IMR-90 (cell line): ENCODE measurements around the gene PBX4. TPM values are rescaled to one million over a fixed set of nuclear protein-coding genes. Genes with fewer than 3 reads are reported as not detected.

ENCODE experiments used
- ATAC-seq: fragments of 200-7000 bp; cut with Tn5 transposase; 2 replicates; pipeline ENCODE4 v1.9.1; 2020; ENCODE audit warnings: low read depth, mild to moderate bottlenecking, moderate library complexity
- BruUV-seq: library from RNA; stranded (reverse); fragments of 400-500 nt; replicated peaks from 2 replicates; lab custom pipeline; 2021; lab: Mats Ljungman, UMichigan
- CTCF ChIA-PET: fragments of 300-600 bp; formaldehyde crosslinking; extraction: SDS; loops from one replicate; lab custom pipeline; 2021; ENCODE audit warnings: antibody characterized with exemption; lab: Yijun Ruan, JAX
- POLR2A ChIA-PET: fragments of 300-600 bp; sonication (Branson Sonifier 250); formaldehyde crosslinking; loops from one replicate; lab custom pipeline; 2022; ENCODE audit warnings: antibody characterized with exemption; ENCODE audit not compliant: unreplicated experiment; lab: Charles Lee
- DNase-seq: peaks from one replicate; pipeline ENCODE4 v3.0.0; 2013
- H2AFZ ChIP-seq: replicated peaks from 2 replicates; pipeline ENCODE3; 2013; ENCODE audit warnings: low read length, mild to moderate bottlenecking; ENCODE audit not compliant: poor library complexity
- H2AK5ac ChIP-seq: 2 replicates; pipeline ENCODE4 v1.6.1; 2013; ENCODE audit warnings: low read depth, low read length, inconsistent platforms
- H2AK9ac ChIP-seq: replicated peaks from 2 replicates; pipeline ENCODE3; 2013; ENCODE audit warnings: mild to moderate bottlenecking, low read depth, low read length, moderate library complexity; ENCODE audit not compliant: poor library complexity
- H2BK120ac ChIP-seq: 2 replicates; pipeline ENCODE4 v1.6.1; 2013; ENCODE audit warnings: low read depth, low read length, inconsistent platforms
- H2BK15ac ChIP-seq: 3 replicates; pipeline ENCODE4 v1.6.1; 2013; ENCODE audit warnings: low read depth, low read length, inconsistent platforms
- H2BK20ac ChIP-seq: 2 replicates; pipeline ENCODE4 v1.6.1; 2013; ENCODE audit warnings: low read depth, mild to moderate bottlenecking, inconsistent platforms, low read length, moderate library complexity
- H2BK5ac ChIP-seq: 2 replicates; pipeline ENCODE4 v1.6.1; 2013; ENCODE audit warnings: mild to moderate bottlenecking, low read depth, low read length, inconsistent platforms; ENCODE audit not compliant: poor library complexity, severe bottlenecking
- H3K14ac ChIP-seq: replicated peaks from 2 replicates; pipeline ENCODE4 v1.6.1; 2013; ENCODE audit warnings: low read depth, low read length, inconsistent platforms
- H3K18ac ChIP-seq: 2 replicates; pipeline ENCODE4 v1.6.1; 2013; ENCODE audit warnings: low read depth, low read length, control low read depth
- H3K23ac ChIP-seq: 2 replicates; pipeline ENCODE4 v1.6.1; 2013; ENCODE audit warnings: low read depth, low read length, inconsistent platforms
- H3K27ac ChIP-seq: 2 replicates; pipeline ENCODE4 v1.5.1; 2013; ENCODE audit warnings: mild to moderate bottlenecking, control low read depth, low read length; ENCODE audit not compliant: insufficient read depth
- H3K27me3 ChIP-seq: 2 replicates; pipeline ENCODE4 v1.6.1; 2013; ENCODE audit warnings: low read length; ENCODE audit not compliant: control insufficient read depth, insufficient read depth
- H3K36me3 ChIP-seq: 2 replicates; pipeline ENCODE4 v1.6.1; 2013; ENCODE audit warnings: low read length, mixed read lengths; ENCODE audit not compliant: control insufficient read depth, insufficient read depth
- H3K4ac ChIP-seq: 2 replicates; pipeline ENCODE4 v1.6.1; 2013; ENCODE audit warnings: low read depth, low read length, inconsistent platforms
- H3K4me1 ChIP-seq: 2 replicates; pipeline ENCODE4 v1.6.1; 2013; ENCODE audit warnings: low read length, mixed read lengths; ENCODE audit not compliant: control insufficient read depth, insufficient read depth
- H3K4me2 ChIP-seq: 2 replicates; pipeline ENCODE4 v1.6.1; 2013; ENCODE audit warnings: low read depth, mild to moderate bottlenecking, control low read depth, low read length, moderate library complexity
- H3K4me3 ChIP-seq: 2 replicates; pipeline ENCODE4 v1.5.1; 2013; ENCODE audit warnings: low read depth, mild to moderate bottlenecking, control low read depth, low read length, moderate library complexity; ENCODE audit not compliant: insufficient read depth
- H3K56ac ChIP-seq: 2 replicates; pipeline ENCODE4 v1.6.1; 2013; ENCODE audit warnings: low read length, inconsistent platforms; ENCODE audit not compliant: insufficient read depth; ENCODE audit errors: extremely low read depth
- H3K79me1 ChIP-seq, 2 experiments: 2 replicates each; pipeline ENCODE4 v1.6.1; 2013; ENCODE audit warnings: low read length in 2 of 2, inconsistent platforms in 1 of 2, low read depth in 1 of 2
- H3K9ac ChIP-seq: 2 replicates; pipeline ENCODE4 v1.6.1; 2013; ENCODE audit warnings: low read depth, low read length, control low read depth
- H3K9me1 ChIP-seq: 2 replicates; pipeline ENCODE4 v1.6.1; 2013; ENCODE audit warnings: low read length, inconsistent platforms; ENCODE audit not compliant: insufficient read depth
- H3K9me3 ChIP-seq: 2 replicates; pipeline ENCODE4 v1.6.1; 2013; ENCODE audit warnings: low read length; ENCODE audit not compliant: control insufficient read depth, insufficient read depth
- H4K20me1 ChIP-seq: 2 replicates; pipeline ENCODE4 v1.6.1; 2013; ENCODE audit warnings: low read length, inconsistent platforms; ENCODE audit not compliant: insufficient read depth
- H4K5ac ChIP-seq: 2 replicates; pipeline ENCODE4 v1.6.1; 2013; ENCODE audit warnings: mild to moderate bottlenecking, low read depth, low read length, control low read depth
- H4K8ac ChIP-seq, 2 experiments: 2 replicates each; pipeline ENCODE4 v1.6.1; 2013; ENCODE audit warnings: low read depth in 2 of 2, low read length in 2 of 2, control low read depth in 1 of 2, inconsistent platforms in 1 of 2
- H4K91ac ChIP-seq: 2 replicates; pipeline ENCODE4 v1.6.1; 2013; ENCODE audit warnings: low read depth, low read length, inconsistent platforms; ENCODE audit not compliant: insufficient read depth
- CEBPB ChIP-seq: IDR thresholded peaks from 2 replicates; pipeline ENCODE4 v1.6.1; 2012; ENCODE audit warnings: low read depth, low read length, improper control_type of control experiment
- CHD1 ChIP-seq: IDR thresholded peaks from 2 replicates; pipeline ENCODE4 v1.6.1; 2012; ENCODE audit warnings: low read depth, low read length, improper control_type of control experiment
- CTCF ChIP-seq: conservative IDR thresholded peaks from 2 replicates; pipeline ENCODE4 v1.5.1; 2012; ENCODE audit warnings: mild to moderate bottlenecking, low read depth, low read length, improper control_type of control experiment
- ELK1 ChIP-seq: fragments of 150-350 bp; IDR thresholded peaks from 2 replicates; pipeline ENCODE4 v1.6.1; 2016; ENCODE audit warnings: low read depth, mild to moderate bottlenecking, low read length, moderate library complexity, borderline replicate concordance
- FOS ChIP-seq: fragments of 150-350 bp; IDR thresholded peaks from 2 replicates; pipeline ENCODE4 v1.6.1; 2016; ENCODE audit warnings: low read depth, low read length
- MAFK ChIP-seq: IDR thresholded peaks from 2 replicates; pipeline ENCODE4 v1.6.1; 2012; ENCODE audit warnings: low read depth, low read length, improper control_type of control experiment
- MAZ ChIP-seq: IDR thresholded peaks from 2 replicates; pipeline ENCODE4 v1.6.1; 2012; ENCODE audit warnings: low read depth, mild to moderate bottlenecking, low read length, improper control_type of control experiment, moderate library complexity, borderline replicate concordance
- MXI1 ChIP-seq: IDR thresholded peaks from 2 replicates; pipeline ENCODE4 v1.6.1; 2012; ENCODE audit warnings: low read depth, mild to moderate bottlenecking, low read length, moderate library complexity, borderline replicate concordance
- NFE2L2 ChIP-seq: fragments of 150-350 bp; IDR thresholded peaks from 2 replicates; pipeline ENCODE4 v1.6.1; 2016; ENCODE audit warnings: low read depth, mild to moderate bottlenecking, low read length
- POLR2A ChIP-seq: IDR thresholded peaks from 2 replicates; pipeline ENCODE4 v1.6.1; 2012; ENCODE audit warnings: mild to moderate bottlenecking, low read depth, low read length
- RAD21 ChIP-seq: IDR thresholded peaks from 2 replicates; pipeline ENCODE4 v1.6.1; 2012; ENCODE audit warnings: low read length, improper control_type of control experiment
- RCOR1 ChIP-seq: IDR thresholded peaks from 2 replicates; pipeline ENCODE4 v1.6.1; 2012; ENCODE audit warnings: mild to moderate bottlenecking, low read length, improper control_type of control experiment; ENCODE audit not compliant: insufficient replicate concordance
- RFX5 ChIP-seq: IDR thresholded peaks from 2 replicates; pipeline ENCODE4 v1.8.0; 2012; ENCODE audit warnings: low read depth, mild to moderate bottlenecking, low read length, moderate library complexity
- SMC3 ChIP-seq: fragments of 150-350 bp; IDR thresholded peaks from 2 replicates; pipeline ENCODE4 v1.6.1; 2016; ENCODE audit warnings: low read depth, mild to moderate bottlenecking, antibody characterized with exemption, low read length, moderate library complexity
- USF2 ChIP-seq: fragments of 150-350 bp; IDR thresholded peaks from 2 replicates; pipeline ENCODE4 v1.6.1; 2017; ENCODE audit warnings: mild to moderate bottlenecking, antibody characterized with exemption, low read length, low read depth
- WGBS, 2 experiments: methylation state at CpG; one replicate each; pipeline versions ENCODE4 v1.1.5 to v1.1.7; 2013; ENCODE audit warnings: missing lambda C conversion rate in 2 of 2; ENCODE audit not compliant: insufficient read length in 1 of 2; ENCODE audit errors: extremely low coverage in 2 of 2; 5-methylcytosine and 5-hydroxymethylcytosine counted together
- dilution Hi-C: fragments of 300-500 bp; cut with HindIII; formaldehyde crosslinking; loops from one replicate; pipeline ENCODE4 v1.14.3; 2018; ENCODE audit warnings: low sequenced_read_pairs; ENCODE audit not compliant: unreplicated experiment
- in situ Hi-C: fragments of 300-500 bp; cut with MboI; formaldehyde crosslinking; loops from 3 replicates; pipeline ENCODE4 v1.14.3; 2019; ENCODE audit warnings: low sequenced_read_pairs, inconsistent platforms, mixed read lengths
- intact Hi-C: fragments of 100-400 bp; cut with micrococcal nuclease; formaldehyde crosslinking; loops from 2 replicates; pipeline ENCODE4 v1.10.0; 2022
- polyA plus RNA-seq, 3 experiments: library from polyadenylated mRNA; depleted of rRNA; stranded (reverse); fragments of >200 nt; gene quantifications; 2 replicates each; pipeline ENCODE4 v1.2.3, GENCODE V29; 2012; ENCODE audit warnings: low replicate concordance in 1 of 3
- total RNA-seq: library from RNA; depleted of rRNA; stranded (reverse); fragments of >200 nt; gene quantifications from 2 replicates; pipeline ENCODE4 v1.2.3, GENCODE V29; 2012

PBX4 gene
- total and polyA plus RNA-seq, 2 of the 4 experiments (the other 2 are of a cell fraction): 0.90 to 2.9 TPM

- H2AK9ac ChIP-seq: no peak overlapping the region
- no peaks in the 10 kb centered on the region for H3K9me1 ChIP-seq
- intact Hi-C loops (no loop called here), dilution Hi-C loops (no loop called here), in situ Hi-C loops (loop anchor here (5.0 to 25.0 kb wide), 2 partner anchors 108 to 428 kb away; partner anchors contain the start of gene GMIP)
- H3K4me3 ChIP-seq: no peak overlapping the region
- no peak overlapping the region for H3K9ac ChIP-seq
- H3K18ac ChIP-seq: no peak overlapping the region
- WGBS, 2 experiments: 57% methylated on average over 17 of the region's 27 CpGs; no CpG with 5 or more reads in 1 of the 2 experiments
- no peak overlapping the region for H4K5ac ChIP-seq
- no peak overlapping the region for H3K27ac ChIP-seq
- ChIA-PET POLR2A (no interaction called here), CTCF (no interaction called here)
- no peak overlapping the region for H2BK20ac ChIP-seq
- no peak overlapping the region for H2AFZ ChIP-seq
- H2BK5ac ChIP-seq: no peak overlapping the region
- peaks cover 11% of the 10 kb centered on the region; the same call in 1 of the 2 replicates for H4K20me1 ChIP-seq
- H3K4ac ChIP-seq: no peak overlapping the region
- 0 out of 2 replicates have a peak overlapping the region, but pooled peaks have one; percentile 15 for H2AK5ac ChIP-seq
- peaks cover 5% of the 10 kb centered on the region for H3K4me1 ChIP-seq
- no peak overlapping the region for H4K8ac ChIP-seq
- peaks cover 16% of the 10 kb centered on the region for H3K27me3 ChIP-seq
- no peak overlapping the region for H2BK15ac ChIP-seq
- no peak overlapping the region for H2BK120ac ChIP-seq
- H3K79me1 ChIP-seq: no peaks in the 10 kb centered on the region; a peak in 1 of 4 replicates
- H3K36me3 ChIP-seq: no peaks in the 10 kb centered on the region
- H3K14ac ChIP-seq: no peak overlapping the region
- H3K23ac ChIP-seq: no peak overlapping the region
- no peak for DNase-seq
- no peak overlapping the region for H3K4me2 ChIP-seq
- no peak overlapping the region for H4K91ac ChIP-seq
- H3K9me3 ChIP-seq: no peaks in the 10 kb centered on the region
- BruUV-seq: no TSS peak
- no peak overlapping the region for H3K56ac ChIP-seq
- ATAC-seq: no peak
- TF ChIP-seq MAFK (no peak), MAZ (no peak), ELK1 (no peak), RAD21 (no peak), USF2 (no peak), FOS (no peak), CHD1 (no peak), CEBPB (no peak), POLR2A (no peak), MXI1 (no peak), RFX5 (no peak), NFE2L2 (no peak), CTCF (no peak), SMC3 (no peak), RCOR1 (no peak)
These were observed 83.8 kb downstream of the PBX4 start for GRCh38 chr19:19534556-19535265.
